GM12892 (cell line): ENCODE results near the gene WDFY4.

Experiments
- POLR2A ChIP-seq: IDR thresholded peaks from 2 replicates; pipeline ENCODE4 v1.6.1; 2011; ENCODE audit warnings: low read depth, low read length, control low read depth
- TAF1 ChIP-seq: IDR thresholded peaks from 2 replicates; pipeline ENCODE4 v1.6.1; 2011; ENCODE audit warnings: low read depth, mild to moderate bottlenecking, control low read depth, low read length, borderline replicate concordance

GRCh38 chr10:48759113-48759901, 74.6 kb downstream of the WDFY4 start:
- peak; percentile 32; the same call in 1 of the 2 replicates for TF ChIP-seq POLR2A
- TF ChIP-seq TAF1: no peak
